GM12878 (cell line): ENCODE data around the gene GALNT12. TPM values are rescaled to one million over a fixed set of nuclear protein-coding genes. Genes with fewer than 3 reads are reported as not detected.

Experiments used
- ATAC-seq: fragments of 200-7000 bp; cut with Tn5 transposase; 3 replicates; pipeline ENCODE4 v1.9.1; 2020; ENCODE audit warnings: mild to moderate bottlenecking, moderate library complexity
- BruUV-seq: library from RNA; stranded (reverse); fragments of 400-500 nt; replicated peaks from 2 replicates; lab custom pipeline; 2021; lab: Mats Ljungman, UMichigan
- CTCF ChIA-PET: fragments of 300-600 bp; sonication (Branson Sonifier 250); formaldehyde crosslinking; extraction: SDS; loops from one replicate; lab custom pipeline; 2021; ENCODE audit warnings: inconsistent platforms; lab: Yijun Ruan, JAX
- POLR2A ChIA-PET: fragments of 350-600 bp; formaldehyde crosslinking; extraction: SDS; loops from one replicate; lab custom pipeline; 2021; ENCODE audit warnings: inconsistent platforms; lab: Charles Lee
- RAD21 ChIA-PET: fragments of 300-600 bp; sonication (Branson Sonifier 250); formaldehyde crosslinking; loops from one replicate; lab custom pipeline; 2023; ENCODE audit warnings: antibody characterized with exemption; ENCODE audit not compliant: unreplicated experiment; lab: Charles Lee
- SMC1A ChIA-PET: fragments of 300-600 bp; sonication (Branson Sonifier 250); formaldehyde crosslinking; loops from one replicate; lab custom pipeline; 2023; ENCODE audit not compliant: unreplicated experiment, uncharacterized antibody; lab: Charles Lee
- DNase-seq: peaks from one replicate; pipeline ENCODE4 v3.0.0-alpha.2; 2011; ENCODE audit warnings: low read depth, low spot score
- FAIRE-seq: peaks from 3 replicates; lab custom pipeline; 2011; peaks lifted over from hg19 to GRCh38; lab: Jason Lieb, UNC
- H2AFZ ChIP-seq: 2 replicates; pipeline ENCODE4 v1.6.0; 2011; ENCODE audit warnings: low read depth, low read length, control low read depth; ENCODE audit not compliant: control insufficient read depth
- H3K27ac ChIP-seq: 2 replicates; pipeline ENCODE4 v1.5.1; 2011; ENCODE audit warnings: control low read depth; ENCODE audit not compliant: control insufficient read depth, insufficient read depth
- H3K27me3 ChIP-seq, 2 experiments: replicated peaks in 1 of 2; 2 replicates each; pipeline versions ENCODE4 v1.6.0 to v1.6.1; 2011; ENCODE audit warnings: low read length in 1 of 2; ENCODE audit not compliant: control insufficient read depth in 2 of 2, insufficient read depth in 2 of 2
- H3K36me3 ChIP-seq, 2 experiments: 2 replicates each; pipeline ENCODE4 v1.5.1; 2011; ENCODE audit warnings: low read length in 1 of 2; ENCODE audit not compliant: control insufficient read depth in 2 of 2, insufficient read depth in 2 of 2
- H3K4me1 ChIP-seq: 2 replicates; pipeline ENCODE4 v1.6.1; 2011; ENCODE audit warnings: mild to moderate bottlenecking, low read length, moderate library complexity, mixed read lengths; ENCODE audit not compliant: control insufficient read depth, insufficient read depth
- H3K4me2 ChIP-seq: 2 replicates; pipeline ENCODE4 v1.6.0; 2011; ENCODE audit warnings: control low read depth; ENCODE audit not compliant: control insufficient read depth, insufficient read depth
- H3K4me3 ChIP-seq: fragments of 200-600 bp; sonication (generic); 2 replicates; pipeline ENCODE4 v1.5.1; 2016
- H3K79me2 ChIP-seq: 2 replicates; pipeline ENCODE4 v1.6.0; 2011; ENCODE audit warnings: low read length; ENCODE audit not compliant: control insufficient read depth, insufficient read depth
- H3K9ac ChIP-seq: 2 replicates; pipeline ENCODE4 v1.8.0; 2011; ENCODE audit warnings: low read length, control low read depth, mixed read lengths; ENCODE audit not compliant: control insufficient read depth, insufficient read depth
- H3K9me3 ChIP-seq: replicated peaks from 3 replicates; pipeline ENCODE4 v1.5.1; 2011; ENCODE audit warnings: mild to moderate bottlenecking, low read length; ENCODE audit not compliant: control insufficient read depth, insufficient read depth
- H4K20me1 ChIP-seq: 2 replicates; pipeline ENCODE4 v1.6.0; 2011; ENCODE audit not compliant: control insufficient read depth, insufficient read depth
- CHD4 ChIP-seq: fragments of 200-600 bp; sonication (generic); IDR thresholded peaks from 2 replicates; pipeline ENCODE4 v1.6.1; 2016; ENCODE audit warnings: mild to moderate bottlenecking
- CREB1 ChIP-seq: IDR thresholded peaks from 2 replicates; pipeline ENCODE4 v1.6.1; 2012; ENCODE audit warnings: low read depth, mild to moderate bottlenecking, inconsistent platforms
- EED ChIP-seq: sonication (generic); IDR thresholded peaks from 2 replicates; pipeline ENCODE4 v1.6.1; 2016; ENCODE audit warnings: antibody characterized with exemption, low read depth
- MEF2A ChIP-seq: IDR thresholded peaks from 2 replicates; pipeline ENCODE4 v1.6.1; 2011; ENCODE audit warnings: low read depth, mild to moderate bottlenecking, low read length, moderate library complexity; ENCODE audit not compliant: insufficient read depth
- PRDM15 ChIP-seq: fragments of 450-650 bp; formaldehyde crosslinking; IDR thresholded peaks from 2 replicates; pipeline ENCODE4 v1.4.0; 2020; ENCODE audit warnings: mild to moderate bottlenecking, moderate library complexity
- SIX5 ChIP-seq: IDR thresholded peaks from 2 replicates; pipeline ENCODE4 v1.6.1; 2011; ENCODE audit warnings: mild to moderate bottlenecking, low read depth, low read length, moderate library complexity; ENCODE audit not compliant: severe bottlenecking
- SPI1 ChIP-seq: IDR thresholded peaks from 2 replicates; pipeline ENCODE4 v1.6.1; 2011; ENCODE audit warnings: low read depth, mild to moderate bottlenecking, low read length, moderate library complexity, borderline replicate concordance; ENCODE audit not compliant: insufficient read depth
- TCF3 ChIP-seq: IDR thresholded peaks from 2 replicates; pipeline ENCODE4 v1.6.1; 2012; ENCODE audit warnings: low read depth, mild to moderate bottlenecking, low read length, borderline replicate concordance; ENCODE audit not compliant: insufficient read depth
- WGBS: methylation state at CpG from one replicate; pipeline ENCODE4 v1.1.6; 2016; ENCODE audit warnings: low lambda C conversion rate; ENCODE audit not compliant: insufficient replicate concordance, insufficient coverage; ENCODE audit errors: missing lambda C conversion rate; 5-methylcytosine and 5-hydroxymethylcytosine counted together
- in situ Hi-C: fragments of 300-500 bp; cut with MboI; formaldehyde crosslinking; loops from 9 replicates; pipeline ENCODE4 v1.14.3; 2018; ENCODE audit warnings: mixed read lengths
- intact Hi-C: fragments of 100-400 bp; cut with micrococcal nuclease; formaldehyde crosslinking; loops from one replicate; pipeline ENCODE4 v1.14.2; 2022; ENCODE audit not compliant: unreplicated experiment
- polyA plus RNA-seq, 11 experiments: library from polyadenylated mRNA; depleted of rRNA in 4 of 11; unstranded in 6 of 11; stranded (reverse) in 5 of 11; fragments of >200 nt; fragmentation: Nextera tagmentation in 4 of 11; fragmentation: Illumina TruSeq in 1 of 11; extraction: Ambion mirVana in 4 of 11; extraction: Trizol in 1 of 11; gene quantifications; 1 replicate in 1 of 11; 2 replicates in 10 of 11; pipeline versions ENCODE4 v1.2.1 to v1.2.3, GENCODE V29; 2011 to 2016; ENCODE audit warnings: inconsistent platforms in 2 of 11, missing spikeins in 2 of 11, low read depth in 1 of 11
- total RNA-seq, 4 experiments: library from RNA; depleted of rRNA in 3 of 4; stranded (reverse); fragments of >200 nt in 3 of 4; fragmentation: Illumina TruSeq in 1 of 4; extraction: Trizol in 1 of 4; gene quantifications; 2 replicates each; pipeline versions ENCODE4 v1.2.1 to v1.2.3, GENCODE V29; 2013 to 2021
- TF ChIP-seq, protein P1 (sequence below): IDR thresholded peaks from 2 replicates; pipeline ENCODE4 v1.6.1; 2012; ENCODE audit warnings: low read depth, low read length, improper control_type of control experiment
- TF ChIP-seq, protein P2 (sequence below): fragments of 450-650 bp; IDR thresholded peaks from 2 replicates; pipeline ENCODE4 v1.6.1; 2017; ENCODE audit warnings: borderline replicate concordance

GALNT12 gene
- total and polyA plus RNA-seq, 10 of the 15 experiments (the other 5 are each of a cell fraction or from before 2014, with no cell fraction given) = 0.13 to 5.3 (median 3.2) TPM

- intact Hi-C loops (no loop called here), in situ Hi-C loops (no loop called here)
- 35% methylated on average over 4 of the region's 4 CpGs for WGBS
- FAIRE-seq = no peak
- SMC1A ChIA-PET = no interaction called here
- H2AFZ ChIP-seq = no peak overlapping the region
- no peaks in the 10 kb centered on the region for H3K79me2 ChIP-seq
- RAD21 ChIA-PET = no interaction called here
- no peak overlapping the region for H3K9ac ChIP-seq
- H3K36me3 ChIP-seq = no peaks in the 10 kb centered on the region
- no peak overlapping the region for H3K27ac ChIP-seq
- H3K9me3 ChIP-seq = no peaks in the 10 kb centered on the region
- CTCF ChIA-PET = no interaction called here
- ATAC-seq = no peak
- POLR2A ChIA-PET = no interaction called here
- H4K20me1 ChIP-seq = no peaks in the 10 kb centered on the region
- DNase-seq = no peak
- no TSS peak for BruUV-seq
- no peaks in the 10 kb centered on the region for H3K4me1 ChIP-seq
- TF ChIP-seq SIX5 = no peak
- TF ChIP-seq PRDM15 = no peak
- TF ChIP-seq, protein P1, sequence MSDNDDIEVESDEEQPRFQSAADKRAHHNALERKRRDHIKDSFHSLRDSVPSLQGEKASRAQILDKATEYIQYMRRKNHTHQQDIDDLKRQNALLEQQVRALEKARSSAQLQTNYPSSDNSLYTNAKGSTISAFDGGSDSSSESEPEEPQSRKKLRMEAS = no peak
- no peak for TF ChIP-seq TCF3
- TF ChIP-seq MEF2A = no peak
- no peak for TF ChIP-seq SPI1
- TF ChIP-seq CHD4 = no peak
- TF ChIP-seq EED = no peak
- TF ChIP-seq, protein P2, sequence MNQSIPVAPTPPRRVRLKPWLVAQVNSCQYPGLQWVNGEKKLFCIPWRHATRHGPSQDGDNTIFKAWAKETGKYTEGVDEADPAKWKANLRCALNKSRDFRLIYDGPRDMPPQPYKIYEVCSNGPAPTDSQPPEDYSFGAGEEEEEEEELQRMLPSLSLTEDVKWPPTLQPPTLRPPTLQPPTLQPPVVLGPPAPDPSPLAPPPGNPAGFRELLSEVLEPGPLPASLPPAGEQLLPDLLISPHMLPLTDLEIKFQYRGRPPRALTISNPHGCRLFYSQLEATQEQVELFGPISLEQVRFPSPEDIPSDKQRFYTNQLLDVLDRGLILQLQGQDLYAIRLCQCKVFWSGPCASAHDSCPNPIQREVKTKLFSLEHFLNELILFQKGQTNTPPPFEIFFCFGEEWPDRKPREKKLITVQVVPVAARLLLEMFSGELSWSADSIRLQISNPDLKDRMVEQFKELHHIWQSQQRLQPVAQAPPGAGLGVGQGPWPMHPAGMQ = no peak
- TF ChIP-seq CREB1 = no peak
- no peak overlapping the region for H3K4me2 ChIP-seq
- no peaks in the 10 kb centered on the region; a peak in 4 of 4 replicates for H3K27me3 ChIP-seq
- no peak overlapping the region for H3K4me3 ChIP-seq
Observed at GRCh38 chr9:98888801-98889421, 81.4 kb downstream of the GALNT12 start.
